SK-N-MC (cell line): ENCODE measurements around the gene KRTAP4-11.
"Not testable (repeated sequence)": the region's sequence is repeated elsewhere in the genome, so short reads cannot be mapped to it uniquely, and the experiment has no call there.

Experiments used
- DNase-seq: peaks from one replicate; pipeline ENCODE4 v3.0.0-alpha.2; 2011; ENCODE audit warnings: low read depth, low spot score
- H3K27ac ChIP-seq: fragments of 200-600 bp; sonication (generic); 2 replicates; pipeline ENCODE4 v1.5.1; 2016; ENCODE audit warnings: mixed run types
- H3K36me3 ChIP-seq: fragments of 200-600 bp; sonication (generic); 2 replicates; pipeline ENCODE4 v1.6.1; 2017; ENCODE audit warnings: antibody characterized with exemption, low read length, mixed read lengths; ENCODE audit not compliant: insufficient read depth
- H3K4me3 ChIP-seq: fragments of 200-600 bp; sonication (generic); 2 replicates; pipeline ENCODE4 v1.5.1; 2016
- H3K9ac ChIP-seq: fragments of 200-600 bp; sonication (generic); 2 replicates; pipeline ENCODE4 v1.8.0; 2017; ENCODE audit warnings: mixed run types, mixed read lengths; ENCODE audit not compliant: insufficient read length
- H3K9me3 ChIP-seq: fragments of 200-600 bp; sonication (generic); 2 replicates; pipeline ENCODE4 v1.6.1; 2017; ENCODE audit warnings: low read depth, mild to moderate bottlenecking, antibody characterized with exemption, low read length, moderate library complexity, mixed read lengths
- EZH2 ChIP-seq: fragments of 200-600 bp; sonication (generic); IDR thresholded peaks from one replicate; pipeline ENCODE4 v1.6.1; 2017; ENCODE audit warnings: antibody characterized with exemption
- FOXP2 ChIP-seq: optimal IDR thresholded peaks from 2 replicates; pipeline ENCODE3; 2011; ENCODE audit warnings: mild to moderate bottlenecking, moderate library complexity; ENCODE audit not compliant: insufficient read depth; ENCODE audit errors: extremely low read length, control extremely low read depth
- POLR2AphosphoS5 ChIP-seq: IDR thresholded peaks from 2 replicates; pipeline ENCODE4 v1.6.1; 2012; ENCODE audit warnings: mild to moderate bottlenecking, low read depth, low read length, borderline replicate concordance

Gene KRTAP4-11

DNA sequence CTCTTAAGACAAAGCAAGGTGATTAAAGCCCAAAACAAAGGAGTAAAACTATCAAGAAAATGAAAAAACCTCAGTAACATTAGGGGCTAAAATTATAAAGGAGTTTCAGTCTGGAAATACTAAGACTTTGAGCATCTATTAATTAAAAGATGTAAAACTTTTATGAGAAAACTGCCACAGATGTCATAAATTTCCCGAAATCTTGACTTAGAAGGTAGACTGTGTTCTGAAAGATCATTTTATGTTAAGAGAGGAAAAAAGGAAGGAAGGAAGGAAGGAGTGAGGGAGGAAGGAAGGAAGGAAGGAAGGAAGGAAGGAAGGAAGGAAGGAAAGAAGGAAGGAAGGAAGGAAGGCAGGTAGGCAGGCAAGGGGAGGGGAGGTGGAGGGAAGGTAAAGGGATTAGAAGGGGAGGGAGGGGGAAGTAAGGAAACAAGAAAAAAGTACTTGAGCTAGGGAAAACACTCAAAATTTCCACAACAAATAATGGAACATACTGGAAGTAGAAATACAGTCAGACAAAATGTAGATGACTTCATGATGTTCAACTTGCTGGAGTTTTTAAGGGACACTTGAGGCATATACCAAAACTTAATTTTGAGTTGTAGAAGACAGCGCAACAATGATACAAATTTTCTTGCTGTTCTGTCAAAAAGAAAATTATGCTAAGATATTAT, 29.5 kb upstream of the KRTAP4-11 start:
- Histone ChIP-seq H3K9me3 (peaks cover 11% of the 10 kb centered on the region; the same call in 1 of the 2 replicates), H3K27ac (peak overlapping the region; percentile 100), H3K36me3 (peaks cover 12% of the 10 kb centered on the region; the same call in 1 of the 2 replicates), H3K4me3 (peak overlapping the region; percentile 18), H3K9ac (peak overlapping the region; percentile 79)
- peak; percentile 98 for DNase-seq
- TF ChIP-seq EZH2 (no peak), POLR2AphosphoS5 (peak; percentile 66; the same call in 1 of the 2 replicates)

DNA sequence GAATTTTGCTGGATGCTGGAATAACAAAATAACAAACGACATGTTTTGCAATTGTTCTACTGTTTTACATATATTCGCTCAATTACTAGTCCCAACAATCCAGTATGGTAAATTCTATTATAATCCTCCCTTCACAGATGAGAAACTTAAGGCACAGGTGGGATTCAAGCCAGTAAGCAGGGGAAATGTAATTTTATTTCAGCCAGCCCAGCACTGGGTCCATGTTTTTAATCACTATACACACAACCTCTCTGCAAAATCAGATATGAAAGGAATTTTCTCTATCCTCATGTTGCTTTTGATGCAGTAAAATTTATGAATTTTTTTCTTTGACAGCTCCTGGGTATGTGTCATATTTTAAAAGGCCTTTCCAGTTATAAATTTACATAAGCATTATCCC, 27.1 kb upstream of the KRTAP4-11 start:
- H3K27ac ChIP-seq = peak overlapping the region; percentile 100
- peak overlapping the region; percentile 18; the same call in 1 of the 2 replicates for H3K4me3 ChIP-seq
- peak; percentile 91 for DNase-seq
- TF ChIP-seq FOXP2 (no peak), POLR2AphosphoS5 (no peak; the same call in 1 of the 2 replicates), EZH2 (no peak)
- H3K9ac ChIP-seq = peak overlapping the region; percentile 79
- H3K36me3 ChIP-seq = peaks cover 12% of the 10 kb centered on the region; the same call in 1 of the 2 replicates
- peaks cover 15% of the 10 kb centered on the region; the same call in 1 of the 2 replicates for H3K9me3 ChIP-seq

DNA sequence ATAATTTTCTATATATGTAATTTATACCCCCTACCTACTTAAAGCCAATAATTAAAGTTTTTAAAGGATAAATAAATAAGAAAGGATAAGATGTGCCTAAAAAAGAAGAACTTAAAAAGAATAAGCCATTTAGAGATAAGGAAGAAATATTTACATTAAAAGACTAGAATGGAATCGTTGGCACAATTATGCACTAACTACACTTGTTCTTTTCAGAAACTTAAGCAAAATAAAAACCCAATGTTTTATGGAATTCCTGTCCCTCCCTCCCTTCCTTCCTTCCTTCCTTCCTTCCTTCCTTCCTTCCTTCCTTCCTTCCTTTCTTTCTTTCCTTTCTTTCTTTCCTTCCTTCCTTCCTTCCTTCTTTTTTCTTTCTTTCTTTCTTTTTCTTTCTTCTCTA, 26.7 kb upstream of the KRTAP4-11 start:
- TF ChIP-seq EZH2 (no peak), POLR2AphosphoS5 (no peak; the same call in 1 of the 2 replicates), FOXP2 (no peak)
- peak; percentile 96 for DNase-seq
- H3K27ac ChIP-seq = peak overlapping the region; percentile 100
- peaks cover 12% of the 10 kb centered on the region; the same call in 1 of the 2 replicates for H3K36me3 ChIP-seq
- H3K9me3 ChIP-seq = peaks cover 15% of the 10 kb centered on the region; the same call in 1 of the 2 replicates
- peak overlapping the region; percentile 18; the same call in 1 of the 2 replicates for H3K4me3 ChIP-seq
- H3K9ac ChIP-seq = no peak overlapping the region

DNA sequence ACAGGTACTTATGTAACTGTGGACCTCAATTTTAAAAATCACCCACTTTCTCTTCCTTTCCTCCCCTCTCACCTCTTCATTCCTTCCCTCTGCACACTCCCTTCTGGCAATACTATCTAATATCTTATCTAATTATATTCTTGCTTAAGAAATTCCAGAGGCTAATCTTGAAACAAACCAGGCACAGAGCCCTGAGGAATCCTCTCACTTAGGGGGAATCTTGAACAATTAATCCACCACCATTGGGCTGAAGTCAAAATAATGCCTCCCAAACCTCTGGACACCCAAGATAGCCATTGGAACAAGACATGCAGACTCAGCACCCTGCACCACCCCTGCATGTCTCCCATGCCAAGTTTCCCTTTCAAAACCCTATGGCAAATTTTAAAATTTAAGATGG, 23.2 kb upstream of the KRTAP4-11 start:
- no peak for TF ChIP-seq EZH2
- no peak for TF ChIP-seq POLR2AphosphoS5
- TF ChIP-seq FOXP2 = no peak
- H3K9ac ChIP-seq = no peak overlapping the region
- no peak overlapping the region for H3K4me3 ChIP-seq
- H3K9me3 ChIP-seq = peaks cover 30% of the 10 kb centered on the region; the same call in 1 of the 2 replicates
- 0 out of 2 replicates have a peak overlapping the region, but pooled peaks have one; percentile 2 for H3K27ac ChIP-seq
- DNase-seq = no peak
- peaks cover 12% of the 10 kb centered on the region; the same call in 1 of the 2 replicates for H3K36me3 ChIP-seq

DNA sequence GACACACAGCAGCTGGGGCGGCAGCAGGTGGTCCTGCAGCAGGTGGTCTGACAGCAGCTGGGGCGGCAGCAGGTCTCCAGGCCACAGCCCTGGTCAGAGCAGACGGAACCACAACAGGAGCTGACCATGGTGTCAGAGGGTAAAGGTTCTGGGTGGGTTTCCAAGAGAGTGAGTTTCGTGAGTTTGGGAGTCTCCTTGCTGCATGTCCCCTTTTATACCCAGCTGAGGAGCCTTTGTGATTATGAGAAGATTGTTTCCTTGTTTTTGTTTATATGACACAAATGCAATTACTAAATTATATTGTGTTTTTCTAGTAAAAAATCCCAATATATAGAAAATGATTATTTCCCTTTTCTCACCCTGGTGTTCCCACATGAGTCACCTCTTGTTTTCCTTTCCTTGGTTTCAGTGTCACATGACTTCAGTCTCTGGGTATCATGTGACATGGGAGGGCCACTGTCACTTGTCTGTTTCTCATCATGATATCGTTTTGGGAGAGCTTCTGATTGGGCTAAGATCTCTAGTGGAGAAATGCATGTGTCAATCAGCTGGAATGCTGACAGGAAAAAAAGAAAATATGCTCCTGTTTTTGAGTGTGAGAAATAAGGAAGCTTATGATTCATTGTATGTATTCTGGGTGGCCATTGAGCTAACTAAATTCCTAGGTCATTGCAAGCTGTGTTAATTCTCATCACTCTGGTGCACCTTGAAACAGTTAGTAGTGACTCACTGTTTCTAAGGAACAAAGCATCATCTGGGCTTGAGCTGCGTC, 22.4 kb upstream of the KRTAP4-11 start, which contains the start of gene KRTAP4-6:
TSS of gene KRTAP4-6 (minus strand) at position 185 of the 772 bp plus-strand sequence. CDS start at position 128, 57 bp downstream.
- peaks cover 12% of the 10 kb centered on the region; the same call in 1 of the 2 replicates for H3K36me3 ChIP-seq
- 0 out of 2 replicates have a peak within 1 kb of the TSS, but pooled peaks have one; percentile 2 for H3K27ac ChIP-seq
- DNase-seq = no peak
- H3K9me3 ChIP-seq = peaks cover 30% of the 10 kb centered on the region; the same call in 1 of the 2 replicates
- no peak for TF ChIP-seq FOXP2
- TF ChIP-seq POLR2AphosphoS5 = no peak
- TF ChIP-seq EZH2 = no peak
- no peak within 1 kb of the TSS for H3K4me3 ChIP-seq
- H3K9ac ChIP-seq = no peak within 1 kb of the TSS

DNA sequence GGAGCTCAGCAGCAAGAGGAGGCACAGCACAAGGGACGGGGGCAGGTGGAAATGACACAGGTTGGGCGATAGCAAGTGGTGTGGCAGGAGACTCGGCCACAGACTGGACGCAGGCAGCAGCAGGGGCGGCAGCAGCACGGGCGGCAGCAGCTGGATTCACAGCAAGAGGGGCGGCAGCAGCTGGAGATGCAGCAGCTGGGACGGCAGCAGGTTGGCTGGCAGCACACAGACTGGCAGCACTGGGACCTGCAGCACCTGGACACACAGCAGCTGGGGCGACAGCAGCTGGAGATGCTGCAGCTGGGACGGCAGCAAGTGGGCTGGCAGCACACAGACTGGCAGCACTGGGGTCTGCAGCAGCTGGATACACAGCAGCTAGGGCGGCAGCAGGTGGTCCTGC, 21.7 kb upstream of the KRTAP4-11 start:
- H3K36me3 ChIP-seq = peaks cover 12% of the 10 kb centered on the region; the same call in 1 of the 2 replicates
- not testable (repeated sequence) for H3K4me3 ChIP-seq, H3K9ac ChIP-seq, DNase-seq, H3K27ac ChIP-seq
- peaks cover 30% of the 10 kb centered on the region; the same call in 1 of the 2 replicates for H3K9me3 ChIP-seq

DNA sequence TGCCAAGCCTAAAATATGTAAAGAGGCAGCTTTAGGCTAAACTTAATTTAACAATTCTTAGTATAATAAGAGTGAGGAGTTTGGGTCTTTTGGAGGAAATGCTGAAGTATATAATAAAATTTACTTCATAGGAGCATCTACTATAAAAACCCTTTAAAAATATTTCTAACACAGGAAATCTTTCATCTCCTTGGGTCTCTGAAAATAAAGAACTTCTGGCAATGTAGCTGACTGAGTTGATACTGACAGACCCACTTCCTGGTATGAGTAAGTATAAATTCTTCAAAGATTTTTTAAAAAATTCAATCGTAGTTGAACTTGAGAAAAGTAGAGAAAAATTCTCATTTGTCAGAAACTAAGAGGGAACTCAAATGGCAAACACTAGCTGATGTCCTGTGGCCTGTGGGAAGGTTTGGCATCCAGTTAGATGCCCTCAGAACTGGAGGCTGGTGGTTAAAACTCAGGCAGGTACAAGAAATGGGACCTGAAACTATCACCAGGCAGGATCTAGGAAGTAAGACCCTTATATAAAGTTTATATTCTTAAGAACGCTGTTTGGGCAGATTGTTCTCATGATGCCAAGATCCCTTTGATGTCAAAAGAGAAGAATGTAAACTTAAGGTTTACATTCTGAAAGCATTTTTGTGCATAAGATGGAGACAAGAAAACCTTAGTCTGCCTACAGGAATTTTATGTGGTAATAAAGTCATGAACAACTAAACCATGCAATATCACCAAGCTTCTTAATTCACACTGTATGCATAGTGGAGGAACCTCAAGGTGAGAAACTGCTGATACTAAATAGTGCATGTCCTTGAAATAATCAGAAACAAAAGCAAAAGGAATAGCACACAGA, 15.9 kb upstream of the KRTAP4-11 start:
- no peak for TF ChIP-seq EZH2
- no peak; the same call in 1 of the 2 replicates for TF ChIP-seq POLR2AphosphoS5
- no peak for TF ChIP-seq FOXP2
- Histone ChIP-seq H3K9ac (peak overlapping the region; percentile 14), H3K4me3 (peak overlapping the region; percentile 35), H3K27ac (peak overlapping the region; percentile 64), H3K36me3 (no peaks in the 10 kb centered on the region), H3K9me3 (peaks cover 15% of the 10 kb centered on the region; the same call in 1 of the 2 replicates)
- peak; percentile 70 for DNase-seq

DNA sequence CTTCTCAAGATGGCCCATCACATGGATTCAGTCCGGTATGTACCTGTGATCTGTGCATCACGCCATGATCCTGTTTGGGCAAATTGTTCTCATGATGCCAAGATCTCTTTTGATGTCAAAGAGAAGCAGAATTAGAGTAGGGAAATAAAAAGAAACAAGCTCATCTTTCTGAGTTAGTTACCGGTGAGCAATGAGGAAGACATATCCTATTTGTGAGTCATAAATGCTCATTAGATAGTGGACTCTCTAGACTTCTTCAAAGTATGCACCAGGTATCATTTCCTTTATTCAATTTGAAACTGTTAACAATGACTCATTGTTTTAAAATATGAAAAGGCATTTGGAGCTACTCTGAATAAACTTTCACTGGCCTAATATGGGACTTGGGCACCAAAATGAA, 13.8 kb upstream of the KRTAP4-11 start:
- TF ChIP-seq EZH2 = no peak
- TF ChIP-seq FOXP2 = no peak
- TF ChIP-seq POLR2AphosphoS5 = no peak
- H3K4me3 ChIP-seq = no peak overlapping the region
- H3K27ac ChIP-seq = no peak overlapping the region
- DNase-seq = no peak
- no peaks in the 10 kb centered on the region for H3K36me3 ChIP-seq
- peaks cover 3% of the 10 kb centered on the region; the same call in 1 of the 2 replicates for H3K9me3 ChIP-seq
- H3K9ac ChIP-seq = no peak overlapping the region
